Measurements from ENCODE around the gene NR2C1.
"Not testable (repeated sequence)": the region's sequence is repeated elsewhere in the genome, so short reads cannot be mapped to it uniquely, and the experiment has no call there.

NR2C1 gene

DNA sequence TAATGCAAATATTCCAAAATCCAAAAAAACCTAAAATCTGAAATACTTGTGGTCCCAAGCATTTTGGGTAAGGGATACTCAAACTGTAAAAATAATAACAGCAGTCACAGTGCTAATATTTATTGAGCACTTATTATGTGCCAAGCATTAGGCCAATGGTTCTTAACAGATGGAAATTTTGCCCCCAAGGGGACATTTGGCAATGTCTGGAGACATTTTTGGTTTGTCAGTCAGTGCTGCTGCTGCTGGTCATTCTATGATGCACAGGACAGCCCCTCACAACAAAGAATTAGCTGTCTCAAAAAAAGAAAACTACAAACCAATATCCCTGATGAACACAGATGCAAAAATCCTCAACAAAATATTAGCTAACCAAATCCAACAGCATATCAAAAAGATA lies 75.7 kb downstream of the NR2C1 start:
- no peak for DNase-seq

DNA sequence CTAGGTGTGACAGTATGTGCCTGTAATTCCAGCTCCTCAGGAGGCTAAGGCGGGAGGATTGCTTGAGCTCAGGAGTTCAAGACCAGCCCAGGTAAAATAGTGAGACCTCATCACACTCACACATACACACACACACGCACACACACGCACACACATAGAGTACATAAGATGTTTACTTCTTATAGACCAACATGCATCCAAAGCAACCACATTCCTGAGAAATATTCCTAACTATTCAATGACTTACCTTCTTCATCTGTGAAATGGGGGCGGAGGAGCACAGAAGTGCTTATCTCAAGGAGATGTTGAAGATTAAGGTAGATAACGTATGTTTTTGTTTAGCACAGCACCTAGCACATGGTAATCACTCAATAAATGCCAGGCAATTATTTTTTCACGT lies 76.4 kb downstream of the NR2C1 start:
- no peak for DNase-seq

DNA sequence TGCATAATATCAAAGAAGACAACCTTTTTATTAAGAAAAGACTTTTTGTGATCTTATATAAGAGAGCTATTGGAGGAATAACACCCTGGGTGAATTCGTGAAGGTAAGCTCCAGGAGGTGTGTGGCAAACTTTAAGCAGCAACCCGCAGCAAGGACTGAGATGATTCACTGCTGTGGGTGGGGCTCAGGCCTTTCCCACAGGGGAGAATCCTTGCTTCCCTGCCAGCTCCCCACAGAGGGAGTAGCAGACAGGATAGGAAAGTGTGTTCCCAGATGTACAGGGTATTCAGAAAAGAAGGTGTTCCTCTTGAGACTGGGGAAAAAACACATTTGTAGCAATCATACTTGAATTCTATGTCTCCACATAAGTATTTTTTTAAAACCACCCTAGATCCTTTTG lies 79.1 kb downstream of the NR2C1 start:
- no peak for DNase-seq

DNA sequence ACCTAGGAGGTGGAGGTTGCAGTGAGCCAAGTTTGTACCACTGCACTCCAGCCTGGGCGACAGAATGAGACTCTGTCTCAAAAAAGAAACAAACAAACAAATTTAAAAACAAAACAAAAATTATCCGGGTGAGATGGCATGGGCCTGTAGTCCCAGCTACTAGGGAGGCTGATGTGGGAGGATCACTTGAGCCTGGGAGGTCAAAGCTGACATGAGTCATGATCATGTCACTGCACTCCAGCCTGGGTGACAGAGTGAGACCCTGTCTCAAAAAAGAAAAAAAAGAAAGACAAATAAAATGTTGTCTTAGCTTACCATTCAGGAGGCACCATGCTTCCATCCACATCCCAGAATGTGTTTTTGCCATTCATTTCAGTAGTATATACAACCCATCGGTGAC lies 79.6 kb downstream of the NR2C1 start:
- not testable (repeated sequence) for DNase-seq

DNA sequence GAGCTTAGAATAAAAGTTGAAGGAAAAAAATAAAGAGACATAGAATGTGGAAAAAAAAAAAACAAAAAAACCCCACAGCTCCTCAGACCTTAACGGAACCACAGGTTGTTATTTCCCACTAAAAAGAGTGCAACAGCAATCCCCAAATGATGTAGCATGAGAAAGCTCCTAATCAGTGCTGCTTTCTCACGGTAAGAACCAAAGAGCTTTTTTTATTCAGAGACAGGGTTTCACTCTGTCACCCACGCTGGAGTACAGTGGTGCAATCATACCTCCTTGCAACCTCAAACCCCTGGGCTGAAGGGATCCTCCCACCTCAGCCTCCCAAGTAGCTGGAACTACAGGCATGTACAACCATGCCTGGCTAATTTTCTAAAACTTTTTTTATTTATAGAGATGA lies 83.2 kb downstream of the NR2C1 start:
- no peak for DNase-seq

DNA sequence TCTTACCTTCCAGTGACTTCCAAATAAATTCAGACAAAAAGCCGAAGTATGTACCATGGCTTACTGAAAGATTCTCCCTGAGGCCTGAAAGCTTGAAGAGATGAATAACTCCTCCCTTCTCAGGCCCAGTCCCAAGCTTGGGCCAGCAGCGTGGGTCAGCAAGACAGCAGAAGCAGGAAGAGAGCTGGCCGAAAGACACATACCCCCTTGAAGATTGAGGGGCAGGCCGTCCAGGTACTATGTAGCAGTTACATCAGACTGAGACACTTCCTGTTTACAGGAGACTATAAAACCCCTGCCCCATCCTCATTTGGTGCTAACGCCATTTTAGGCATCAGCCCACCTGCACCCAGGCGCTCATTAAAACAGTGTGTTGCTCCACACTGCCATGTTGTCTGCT lies 84.9 kb downstream of the NR2C1 start:
- DNase-seq = no peak

DNA sequence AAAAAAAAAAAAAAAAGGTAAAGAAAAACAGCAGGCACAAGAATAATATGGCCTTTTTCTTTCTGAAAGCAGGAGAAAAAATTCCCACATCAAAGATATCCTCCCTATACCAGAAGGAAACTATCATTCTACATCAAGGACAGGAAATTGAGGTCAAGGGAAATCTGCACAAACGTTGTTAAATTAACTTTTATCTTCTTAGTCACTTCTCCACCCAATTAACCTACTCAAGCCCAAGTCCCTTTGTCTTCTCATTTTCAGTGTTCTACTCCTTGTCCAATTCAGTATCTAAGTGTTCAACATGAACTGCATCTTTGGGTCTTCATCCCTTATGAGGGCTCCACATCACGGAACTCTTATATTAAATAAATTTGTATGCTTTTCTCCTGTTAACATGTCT lies 85.6 kb downstream of the NR2C1 start:
- no peak for DNase-seq

DNA sequence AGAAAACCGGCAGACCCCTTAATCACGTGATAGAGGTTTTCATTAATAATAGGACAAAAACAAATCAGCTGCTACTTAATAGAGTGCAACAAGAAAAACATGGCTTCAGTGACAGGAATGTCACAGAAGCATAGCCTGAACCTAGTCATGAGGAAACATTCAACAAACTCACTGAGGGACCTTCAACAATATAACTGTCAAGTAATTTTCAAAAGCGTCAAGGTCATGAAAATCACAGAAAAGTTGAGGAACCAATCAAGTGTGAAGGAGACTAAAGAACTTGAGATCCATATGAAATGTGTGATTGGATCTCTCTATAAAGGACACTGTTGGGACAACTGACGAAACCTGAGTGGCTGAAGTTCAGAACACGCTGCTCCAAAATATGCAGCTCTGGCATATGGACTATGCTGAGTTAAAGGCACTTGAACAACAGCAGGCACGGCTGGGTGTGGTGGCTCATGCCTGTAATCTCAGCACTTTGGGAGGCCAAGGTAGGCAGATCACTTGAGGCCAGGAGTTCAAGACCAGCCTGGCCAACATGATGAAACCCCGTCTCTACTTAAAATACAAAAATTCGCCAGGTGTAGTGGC lies 86.2 kb downstream of the NR2C1 start:
- no peak for DNase-seq

DNA sequence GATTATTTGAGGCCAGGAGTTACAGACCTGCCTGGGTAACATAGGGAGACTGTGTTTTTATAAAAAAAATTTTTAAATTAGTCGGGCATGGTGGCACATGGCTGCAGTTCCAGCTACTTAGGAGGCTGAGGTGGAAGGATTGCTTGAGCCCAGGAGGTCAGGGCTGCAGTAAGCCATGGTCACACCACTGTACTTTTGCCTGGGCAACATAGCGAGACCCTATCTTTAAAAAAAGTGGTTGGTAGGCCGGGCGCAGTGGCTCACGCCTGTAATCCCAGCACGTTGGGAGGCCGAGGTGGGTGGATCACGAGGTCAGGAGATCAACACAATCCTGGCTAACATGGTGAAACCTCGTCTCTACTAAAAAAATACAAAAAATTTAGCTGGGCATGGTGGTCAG lies 88.3 kb downstream of the NR2C1 start:
- DNase-seq = not testable (repeated sequence)

DNA sequence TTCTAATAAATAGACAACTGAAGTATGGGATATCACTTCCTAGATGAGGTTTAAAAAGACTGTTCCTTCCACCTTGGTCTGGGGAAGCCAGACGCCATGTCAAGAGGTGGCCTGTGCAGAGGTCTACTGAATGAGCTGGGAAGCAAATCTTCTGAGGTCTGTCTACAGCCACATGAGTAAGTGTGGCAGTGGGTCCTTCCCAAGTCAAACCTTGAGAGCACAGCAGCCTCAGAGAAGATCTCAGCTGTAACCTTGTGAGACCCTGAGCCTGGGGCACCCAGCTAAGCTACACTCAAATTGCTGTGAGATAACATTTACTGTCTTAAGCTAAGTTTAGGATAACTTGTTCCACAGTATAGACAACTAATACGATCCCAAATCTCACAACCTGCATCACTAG lies 90.1 kb downstream of the NR2C1 start:
- no peak for DNase-seq

DNA sequence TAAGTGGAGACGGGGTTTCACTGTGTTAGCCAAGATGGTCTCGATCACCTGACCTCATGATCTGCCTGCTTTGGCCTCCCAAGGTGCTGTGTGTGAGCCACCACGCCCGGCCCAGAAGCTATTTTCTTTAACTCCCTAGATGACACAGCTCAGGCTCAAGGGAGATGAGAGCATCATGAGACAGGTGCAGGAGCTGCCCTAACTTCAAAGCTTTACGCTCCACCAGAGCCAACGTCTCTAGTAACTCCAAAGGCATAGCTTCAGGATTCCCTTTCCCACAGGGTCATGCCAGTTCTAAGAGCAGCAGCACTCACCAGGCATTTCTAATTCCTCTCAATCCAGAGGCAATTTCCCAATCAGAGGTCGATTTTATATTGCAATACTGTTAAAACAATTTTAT lies 91.0 kb downstream of the NR2C1 start:
- DNase-seq = no peak

DNA sequence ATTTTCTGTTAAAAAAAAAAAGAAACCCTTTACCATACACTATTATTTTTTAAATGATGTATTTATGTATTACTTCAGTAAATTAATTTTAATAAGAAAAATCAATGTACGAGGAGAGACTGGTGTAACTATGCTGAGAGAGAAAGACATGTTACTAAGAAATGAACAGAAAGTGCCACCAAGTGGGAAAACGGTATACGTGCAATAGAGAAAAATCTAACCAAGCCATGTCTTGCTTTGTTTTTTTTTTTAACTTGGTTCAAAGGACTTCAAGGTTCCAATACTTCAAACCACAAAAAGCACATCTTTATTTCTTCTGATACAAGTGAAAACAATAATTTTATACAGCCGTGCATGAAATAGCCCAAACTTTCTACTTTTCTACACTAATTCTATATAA lies 92.8 kb downstream of the NR2C1 start:
- no peak for DNase-seq

DNA sequence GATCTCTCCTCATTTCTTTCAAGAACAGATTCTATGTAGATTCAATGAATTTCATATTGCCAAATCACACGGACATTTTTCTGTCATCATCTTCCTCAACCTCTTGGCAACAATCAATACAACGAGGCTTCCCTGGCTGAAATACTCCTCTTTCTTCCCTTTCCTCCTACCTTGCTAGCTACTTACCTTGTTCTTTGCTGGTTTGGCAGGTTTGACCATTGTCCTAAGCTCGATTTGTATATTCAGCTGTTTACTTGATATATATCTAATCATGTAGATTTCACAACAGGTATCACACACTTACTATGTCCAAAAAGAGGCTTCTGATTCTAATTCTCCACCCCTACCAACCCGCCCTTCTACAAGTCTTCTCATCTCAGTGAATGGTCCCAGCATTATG lies 93.5 kb downstream of the NR2C1 start:
- DNase-seq = no peak

DNA sequence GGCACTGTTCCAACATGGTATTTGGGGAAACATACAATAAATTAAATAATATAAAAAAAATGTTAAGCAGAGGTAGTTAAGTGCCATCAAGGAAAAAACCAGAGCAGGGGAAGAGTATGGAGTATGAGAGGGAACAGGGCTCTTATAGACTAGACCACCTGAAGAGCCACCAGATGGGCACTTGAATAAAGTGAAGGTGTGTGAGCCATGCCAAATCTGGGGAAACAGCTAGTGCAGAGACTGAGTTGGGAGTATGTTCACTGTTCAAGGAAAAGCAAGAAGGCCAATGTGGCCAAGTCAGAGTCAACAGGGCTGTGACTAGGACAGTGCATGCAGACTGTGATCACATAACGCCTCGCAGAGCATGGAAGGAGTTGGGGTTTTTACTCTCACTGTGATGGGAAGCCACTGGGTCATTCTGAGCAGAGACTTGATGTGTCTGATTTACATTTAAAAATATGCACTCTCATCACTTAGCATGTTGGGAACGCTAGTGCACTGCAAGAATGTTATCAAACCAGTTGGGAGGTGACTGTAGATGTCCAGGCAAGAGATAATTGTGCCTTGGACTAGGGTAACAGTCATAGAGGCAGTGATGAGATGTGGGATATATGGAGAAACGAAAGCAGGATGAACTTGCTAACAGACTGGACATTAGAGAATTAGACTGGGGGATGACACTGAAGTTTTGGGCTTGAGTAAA lies 95.5 kb downstream of the NR2C1 start:
- no peak for DNase-seq

DNA sequence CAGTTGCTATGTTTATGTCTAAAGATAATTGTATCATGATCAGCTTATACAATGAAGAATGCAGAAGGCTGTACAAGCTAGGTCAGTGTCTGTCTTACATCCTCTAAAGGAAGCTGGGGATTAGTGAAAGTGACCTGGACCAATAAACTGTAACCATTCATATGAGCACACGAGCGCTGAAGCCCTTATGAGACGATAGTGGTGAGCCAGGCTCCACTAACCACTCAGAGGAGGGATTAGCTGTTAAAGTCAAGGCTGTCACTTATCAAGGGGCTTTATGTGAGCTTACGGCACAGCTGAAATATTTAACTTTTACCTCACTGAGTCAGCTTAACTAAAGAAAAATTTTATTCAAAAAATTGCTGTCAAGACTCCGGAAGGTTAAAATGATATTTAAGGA lies 100.2 kb downstream of the NR2C1 start:
- no peak for DNase-seq

DNA sequence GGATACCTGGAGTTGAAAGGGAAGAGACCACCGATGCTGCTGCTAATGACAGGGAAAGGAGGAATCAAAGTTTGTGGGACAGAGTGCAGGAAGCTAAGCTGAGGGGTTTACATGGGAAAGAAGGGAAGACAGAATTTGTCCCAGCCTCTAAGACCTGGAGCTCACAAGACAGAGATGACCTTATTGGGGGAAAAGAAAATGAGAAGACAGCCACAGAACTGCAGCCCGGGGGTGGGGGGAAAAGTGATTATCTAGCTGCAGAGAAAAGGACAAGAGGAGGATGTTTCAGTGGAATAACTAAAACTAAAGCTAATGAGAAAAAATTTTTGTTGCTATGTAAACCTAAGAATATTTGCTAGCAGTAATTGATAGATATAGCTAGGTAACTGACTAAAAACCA lies 100.6 kb downstream of the NR2C1 start:
- DNase-seq = no peak

DNA sequence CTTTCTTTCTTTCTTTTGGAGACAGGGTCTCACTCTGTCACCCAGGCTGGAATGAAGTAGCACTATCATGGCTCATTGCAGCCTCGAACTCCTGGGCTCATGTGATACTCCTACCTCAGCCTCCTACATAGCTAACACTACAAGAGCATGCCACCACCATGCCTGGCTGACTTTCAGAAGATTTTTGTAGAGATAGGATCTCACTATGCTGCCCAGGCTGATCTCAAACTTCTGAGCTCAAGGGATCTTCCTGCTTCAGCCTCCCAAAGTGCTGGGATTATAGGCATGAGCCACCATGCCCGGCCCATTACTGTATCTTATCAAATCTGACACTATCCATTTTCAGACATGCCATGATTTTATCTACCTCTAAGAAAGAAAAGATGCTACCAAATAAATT lies 101.5 kb downstream of the NR2C1 start:
- DNase-seq = no peak

DNA sequence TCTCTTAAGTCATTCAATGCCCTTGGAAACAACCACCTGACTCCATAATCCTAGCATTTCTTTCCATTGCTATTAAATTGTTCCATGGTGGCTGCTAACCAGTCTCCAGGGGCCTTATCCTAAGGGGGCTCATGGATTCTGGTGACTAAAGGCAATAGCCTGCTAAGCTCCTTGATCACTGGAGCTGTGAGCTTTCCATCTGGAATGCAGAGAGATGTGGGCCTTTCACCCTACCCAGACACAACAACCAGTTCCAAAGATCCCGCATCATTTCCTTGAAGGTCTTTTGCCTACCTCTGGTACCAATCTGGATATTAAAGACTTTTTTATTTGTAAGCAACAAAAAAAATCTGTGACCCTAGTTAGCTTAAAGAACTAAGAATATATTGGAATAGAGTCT lies 102.9 kb downstream of the NR2C1 start:
- DNase-seq = no peak

All from activated T-cell treated with anti-CD3 and anti-CD28 coated beads for 4 hours (primary cell).